OCI-LY1 (cell line): ENCODE measurements around the gene SULF2.

Experiments
- H2AFZ ChIP-seq: fragments of 200-600 bp; sonication (generic), shearing (Covaris generic); 2 replicates; pipeline ENCODE4 v1.6.0; 2014; ENCODE audit warnings: antibody characterized with exemption, mild to moderate bottlenecking, low read length
- H3F3A ChIP-seq: fragments of 200-600 bp; sonication (generic), shearing (Covaris generic); 2 replicates; pipeline ENCODE4 v1.6.0; 2014; ENCODE audit warnings: mild to moderate bottlenecking, antibody characterized with exemption, low read length, moderate library complexity; ENCODE audit not compliant: insufficient read depth
- H3K27ac ChIP-seq: fragments of 200-600 bp; sonication (generic); 2 replicates; pipeline ENCODE4 v1.5.1; 2014; ENCODE audit warnings: low read length, mixed run types, mild to moderate bottlenecking, low read depth; ENCODE audit not compliant: poor library complexity, severe bottlenecking
- H3K27me3 ChIP-seq: fragments of 200-600 bp; sonication (generic); 2 replicates; pipeline ENCODE4 v1.6.0; 2014; ENCODE audit warnings: antibody characterized with exemption, mild to moderate bottlenecking, low read length, moderate library complexity; ENCODE audit not compliant: insufficient read depth
- H3K36me3 ChIP-seq: fragments of 200-600 bp; sonication (generic); 2 replicates; pipeline ENCODE4 v1.6.1; 2014; ENCODE audit warnings: mild to moderate bottlenecking, antibody characterized with exemption, low read length, moderate library complexity, mixed read lengths; ENCODE audit not compliant: insufficient read depth
- H3K4me1 ChIP-seq: fragments of 200-600 bp; sonication (generic); 2 replicates; pipeline ENCODE4 v1.5.1; 2014; ENCODE audit warnings: mild to moderate bottlenecking, low read length, moderate library complexity; ENCODE audit not compliant: insufficient read depth, severe bottlenecking
- H3K4me2 ChIP-seq: fragments of 200-600 bp; sonication (generic), shearing (Covaris generic); 2 replicates; pipeline ENCODE4 v1.6.1; 2014; ENCODE audit warnings: low read length
- H3K4me3 ChIP-seq: fragments of 200-600 bp; sonication (generic); 2 replicates; pipeline ENCODE4 v1.5.1; 2014; ENCODE audit warnings: low read length, low read depth, mild to moderate bottlenecking, mixed read lengths; ENCODE audit not compliant: poor library complexity, severe bottlenecking
- H3K79me2 ChIP-seq: fragments of 200-600 bp; shearing (Covaris generic); 2 replicates; pipeline ENCODE4 v1.6.1; 2016; ENCODE audit warnings: mixed run types, low read length, mixed read lengths; ENCODE audit not compliant: insufficient read depth
- H3K9ac ChIP-seq: fragments of 200-600 bp; sonication (generic), shearing (Covaris generic); 2 replicates; pipeline ENCODE4 v1.6.1; 2014; ENCODE audit warnings: mild to moderate bottlenecking, low read length, mixed read lengths
- H3K9me2 ChIP-seq: fragments of 200-600 bp; sonication (generic), shearing (Covaris generic); 2 replicates; pipeline ENCODE4 v1.6.1; 2014; ENCODE audit warnings: low read depth, mild to moderate bottlenecking, low read length, mixed read lengths
- H3K9me3 ChIP-seq: fragments of 200-600 bp; shearing (Covaris generic); 2 replicates; pipeline ENCODE4 v1.6.1; 2014; ENCODE audit warnings: low read length, mixed read lengths
- H4K20me1 ChIP-seq: fragments of 200-600 bp; sonication (generic), shearing (Covaris generic); 2 replicates; pipeline ENCODE4 v1.6.0; 2016; ENCODE audit warnings: mild to moderate bottlenecking, low read length; ENCODE audit not compliant: insufficient read depth
- EZH2 ChIP-seq: fragments of 200-600 bp; sonication (generic), shearing (Covaris generic); IDR thresholded peaks from 2 replicates; pipeline ENCODE4 v1.8.0; 2017; ENCODE audit warnings: borderline replicate concordance, mixed run types, mild to moderate bottlenecking, antibody characterized with exemption, low read length, moderate library complexity, mixed read lengths
- TF ChIP-seq, protein P1 (sequence below): fragments of 200-600 bp; sonication (generic), shearing (Covaris generic); IDR thresholded peaks from 2 replicates; pipeline ENCODE4 v1.5.1; 2017; ENCODE audit warnings: mild to moderate bottlenecking, antibody characterized with exemption, low read length, moderate library complexity, mixed read lengths

SULF2 gene

DNA sequence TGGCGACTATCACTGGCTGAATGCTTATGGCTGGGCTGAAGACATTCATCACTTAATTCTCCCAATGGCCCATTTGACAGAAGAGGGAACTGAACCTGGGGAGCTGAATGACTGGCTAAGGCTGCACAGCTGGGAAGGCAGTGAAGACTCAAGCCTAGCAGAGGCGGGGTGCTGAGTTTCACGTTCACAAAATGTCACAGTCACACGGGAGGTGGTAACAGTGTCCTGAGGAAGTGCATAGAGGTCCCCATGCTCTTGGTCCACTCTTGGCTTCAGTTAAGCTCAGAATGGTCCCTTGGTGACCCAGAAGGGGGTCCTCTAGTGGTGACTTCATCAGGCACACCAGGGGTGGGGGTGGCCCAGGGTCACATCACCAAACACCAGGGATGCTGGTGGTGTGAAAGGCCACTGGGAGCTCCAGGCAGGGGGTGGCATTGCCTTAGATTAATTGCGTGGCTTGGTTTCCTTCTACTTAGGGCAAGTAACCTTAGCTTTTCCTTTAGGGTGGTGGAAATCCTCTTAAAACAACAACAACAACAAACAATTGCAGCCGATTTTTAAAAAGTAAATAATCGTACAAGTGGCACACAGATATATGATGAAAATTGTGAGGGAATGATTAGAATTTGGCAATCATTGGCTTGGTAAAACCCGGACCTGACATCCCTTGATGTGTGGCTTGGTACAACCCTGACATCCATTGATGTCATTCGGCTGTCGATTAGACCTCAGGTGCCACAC, 45.0 kb downstream of the SULF2 start:
- H3K4me2 ChIP-seq = no peak overlapping the region
- no peaks in the 10 kb centered on the region for H3K4me1 ChIP-seq
- H2AFZ ChIP-seq = no peak overlapping the region
- no peaks in the 10 kb centered on the region for H3K9me3 ChIP-seq
- TF ChIP-seq EZH2 = no peak
- TF ChIP-seq, protein P1, sequence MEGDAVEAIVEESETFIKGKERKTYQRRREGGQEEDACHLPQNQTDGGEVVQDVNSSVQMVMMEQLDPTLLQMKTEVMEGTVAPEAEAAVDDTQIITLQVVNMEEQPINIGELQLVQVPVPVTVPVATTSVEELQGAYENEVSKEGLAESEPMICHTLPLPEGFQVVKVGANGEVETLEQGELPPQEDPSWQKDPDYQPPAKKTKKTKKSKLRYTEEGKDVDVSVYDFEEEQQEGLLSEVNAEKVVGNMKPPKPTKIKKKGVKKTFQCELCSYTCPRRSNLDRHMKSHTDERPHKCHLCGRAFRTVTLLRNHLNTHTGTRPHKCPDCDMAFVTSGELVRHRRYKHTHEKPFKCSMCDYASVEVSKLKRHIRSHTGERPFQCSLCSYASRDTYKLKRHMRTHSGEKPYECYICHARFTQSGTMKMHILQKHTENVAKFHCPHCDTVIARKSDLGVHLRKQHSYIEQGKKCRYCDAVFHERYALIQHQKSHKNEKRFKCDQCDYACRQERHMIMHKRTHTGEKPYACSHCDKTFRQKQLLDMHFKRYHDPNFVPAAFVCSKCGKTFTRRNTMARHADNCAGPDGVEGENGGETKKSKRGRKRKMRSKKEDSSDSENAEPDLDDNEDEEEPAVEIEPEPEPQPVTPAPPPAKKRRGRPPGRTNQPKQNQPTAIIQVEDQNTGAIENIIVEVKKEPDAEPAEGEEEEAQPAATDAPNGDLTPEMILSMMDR = no peak
- H3K27me3 ChIP-seq = no peaks in the 10 kb centered on the region
- no peak overlapping the region for H3K9ac ChIP-seq
- H3K9me2 ChIP-seq = no peaks in the 10 kb centered on the region
- H4K20me1 ChIP-seq = no peaks in the 10 kb centered on the region
- no peaks in the 10 kb centered on the region for H3K36me3 ChIP-seq
- H3F3A ChIP-seq = no peaks in the 10 kb centered on the region
- no peak overlapping the region for H3K4me3 ChIP-seq
- no peaks in the 10 kb centered on the region for H3K79me2 ChIP-seq
- no peak overlapping the region for H3K27ac ChIP-seq

DNA sequence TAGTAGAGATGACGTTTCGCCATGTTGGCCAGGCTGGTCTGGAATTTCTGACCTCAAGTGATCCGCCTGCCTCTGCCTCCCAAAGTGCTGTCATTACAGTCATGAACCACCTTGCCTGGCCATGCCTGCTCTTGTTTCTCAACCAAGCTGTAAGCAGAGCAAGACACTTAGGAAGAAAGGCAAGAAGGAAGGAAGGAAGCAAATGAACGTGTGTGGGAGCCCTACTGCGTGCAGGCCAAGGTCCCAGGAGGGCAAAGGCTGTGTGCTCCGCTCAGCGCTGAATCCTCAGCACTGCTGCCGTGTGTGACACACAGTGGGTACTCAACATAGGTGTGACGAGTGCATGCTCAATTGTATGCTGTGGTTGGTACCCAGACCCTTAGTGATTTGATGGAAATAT, 47.4 kb downstream of the SULF2 start:
- Histone ChIP-seq H3K9me3 (no peaks in the 10 kb centered on the region), H2AFZ (no peak overlapping the region), H3K9me2 (no peaks in the 10 kb centered on the region), H3K9ac (no peak overlapping the region), H3K4me1 (no peaks in the 10 kb centered on the region), H3K27ac (no peak overlapping the region), H3K36me3 (no peaks in the 10 kb centered on the region), H3K79me2 (no peaks in the 10 kb centered on the region), H3K27me3 (no peaks in the 10 kb centered on the region), H3F3A (no peaks in the 10 kb centered on the region), H4K20me1 (no peaks in the 10 kb centered on the region), H3K4me3 (no peak overlapping the region), H3K4me2 (no peak overlapping the region)
- no peak for TF ChIP-seq EZH2
- TF ChIP-seq, protein P1 = no peak

DNA sequence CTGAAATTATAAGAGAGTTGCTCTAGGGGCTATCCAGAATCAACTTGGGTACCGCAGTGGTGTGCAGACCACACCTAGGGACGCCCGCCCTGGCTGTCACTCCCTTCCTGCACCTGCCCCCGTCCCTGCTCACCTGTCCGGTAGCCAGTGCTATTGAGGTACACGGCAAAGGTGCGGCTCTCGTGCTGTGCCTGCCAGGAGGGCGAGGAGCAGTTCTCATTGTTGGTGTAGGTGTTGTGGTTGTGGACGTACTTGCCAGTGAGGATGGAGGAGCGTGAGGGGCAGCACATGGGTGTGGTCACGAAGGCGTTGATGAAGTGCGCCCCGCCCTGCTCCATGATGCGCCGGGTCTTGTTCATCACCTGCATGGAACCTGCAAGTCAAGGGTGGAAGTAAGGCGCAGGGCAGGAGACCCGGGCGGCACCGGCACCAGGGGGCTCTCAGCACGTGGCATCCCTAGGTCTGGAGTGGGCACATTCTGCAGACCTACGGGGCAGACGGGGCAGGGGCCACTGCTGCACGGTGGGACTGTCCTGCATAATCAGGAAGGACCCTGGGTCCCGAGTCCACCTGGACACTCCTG, 48.6 kb downstream of the SULF2 start:
- no peaks in the 10 kb centered on the region for H3K9me2 ChIP-seq
- TF ChIP-seq, protein P1 = no peak
- TF ChIP-seq EZH2 = no peak
- H3K27ac ChIP-seq = no peak overlapping the region
- no peak overlapping the region for H3K4me2 ChIP-seq
- no peaks in the 10 kb centered on the region for H3K79me2 ChIP-seq
- no peaks in the 10 kb centered on the region for H3K4me1 ChIP-seq
- H3K4me3 ChIP-seq = no peak overlapping the region
- no peaks in the 10 kb centered on the region for H3K36me3 ChIP-seq
- no peaks in the 10 kb centered on the region for H3K9me3 ChIP-seq
- H2AFZ ChIP-seq = no peak overlapping the region
- no peaks in the 10 kb centered on the region for H4K20me1 ChIP-seq
- H3K9ac ChIP-seq = no peak overlapping the region
- no peaks in the 10 kb centered on the region for H3F3A ChIP-seq
- no peaks in the 10 kb centered on the region for H3K27me3 ChIP-seq
